Measurements from ENCODE around the gene RASGEF1B. TPM values are rescaled to one million over a fixed set of nuclear protein-coding genes. Genes with fewer than 3 reads are reported as not detected.

The RASGEF1B gene
- total and polyA plus RNA-seq, 12 donors = 1.3 to 8.1 (median 3.4) TPM

GRCh38 chr4:81467672-81467964 lies 4.1 kb downstream of the RASGEF1B start:
- peaks cover 0 to 43% (median 21%) of the 10 kb centered on the region in 9 donors for H3K4me1 ChIP-seq
- no peaks in the 10 kb centered on the region for H3K27me3 ChIP-seq
- H3K27ac ChIP-seq = no peak overlapping the region
- no peaks in the 10 kb centered on the region for H3K36me3 ChIP-seq
- intact Hi-C loops (cut with DNase I) = loop anchor here in 9 of 10 donors (1.0 to 10.0 kb wide), 9 partner anchors 53 to 737 kb away; no protein-coding TSS in a partner anchor
- no peak overlapping the region for H3K4me3 ChIP-seq
- WGBS, 2 donors = 16 to 18% methylated on average over 1 of the region's 1 CpG
- DNase-seq (no peak), ATAC-seq (no peak)
- peak in 1 of 9 donors; percentile 27 for TF ChIP-seq CTCF (IDR thresholded peaks at IDR 0.05)
- no peaks in the 10 kb centered on the region for H3K9me3 ChIP-seq

DNA sequence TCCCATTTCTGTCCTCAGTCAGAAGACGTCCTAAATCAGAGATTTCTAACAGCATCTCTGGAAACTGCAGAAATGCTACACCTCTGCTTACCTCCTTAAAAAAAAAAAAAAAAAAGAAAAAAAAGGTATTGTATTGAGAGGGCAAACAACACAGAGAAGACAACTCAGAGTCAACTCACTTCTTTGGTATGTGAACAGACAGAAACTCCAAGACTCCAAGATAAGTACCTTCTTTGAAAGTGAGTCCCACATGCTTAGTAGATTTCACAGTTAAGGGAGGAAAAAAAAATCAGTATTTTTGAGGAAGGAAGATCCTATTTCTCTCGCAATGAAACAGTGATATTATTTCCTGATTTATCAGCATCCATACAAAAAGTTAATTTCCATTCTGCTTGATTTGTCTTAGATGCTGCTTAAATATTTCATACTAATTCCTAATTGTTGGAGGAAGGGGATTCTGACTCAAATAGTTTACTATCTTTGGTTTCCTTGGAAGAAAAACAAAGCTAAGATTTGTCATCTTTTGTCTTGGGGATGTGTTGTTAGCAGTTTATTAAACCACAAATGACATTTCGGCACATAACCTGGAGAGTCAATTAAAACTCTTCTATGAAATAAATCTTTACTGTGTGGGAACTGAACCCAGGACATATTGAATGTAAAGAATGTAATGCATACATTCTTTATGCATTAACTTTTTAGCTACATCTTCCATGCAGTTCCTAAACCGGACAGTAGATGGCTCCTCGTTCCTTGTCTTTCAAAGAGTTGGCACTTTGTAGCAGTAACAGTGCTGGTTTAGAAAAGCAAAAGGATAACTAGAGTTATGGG lies 4.7 kb downstream of the RASGEF1B start:
- Histone ChIP-seq H3K4me1 (peaks cover 0 to 38% (median 18%) of the 10 kb centered on the region in 9 donors), H3K27ac (no peak overlapping the region), H3K4me3 (no peak overlapping the region), H3K36me3 (no peaks in the 10 kb centered on the region), H3K27me3 (no peaks in the 10 kb centered on the region), H3K9me3 (no peaks in the 10 kb centered on the region)
- ATAC-seq (no peak), DNase-seq (peak in 1 of 2 donors; percentile 77)
- intact Hi-C loops (cut with DNase I) = loop anchor here in 9 of 10 donors (1.0 to 10.0 kb wide), 9 partner anchors 52 to 738 kb away; no protein-coding TSS in a partner anchor
- TF ChIP-seq CTCF (IDR thresholded peaks at IDR 0.05) = peak; percentile 86 to 97 (median 94)
- WGBS, 2 donors = 35 to 38% methylated on average over 5 of the region's 5 CpGs

DNA sequence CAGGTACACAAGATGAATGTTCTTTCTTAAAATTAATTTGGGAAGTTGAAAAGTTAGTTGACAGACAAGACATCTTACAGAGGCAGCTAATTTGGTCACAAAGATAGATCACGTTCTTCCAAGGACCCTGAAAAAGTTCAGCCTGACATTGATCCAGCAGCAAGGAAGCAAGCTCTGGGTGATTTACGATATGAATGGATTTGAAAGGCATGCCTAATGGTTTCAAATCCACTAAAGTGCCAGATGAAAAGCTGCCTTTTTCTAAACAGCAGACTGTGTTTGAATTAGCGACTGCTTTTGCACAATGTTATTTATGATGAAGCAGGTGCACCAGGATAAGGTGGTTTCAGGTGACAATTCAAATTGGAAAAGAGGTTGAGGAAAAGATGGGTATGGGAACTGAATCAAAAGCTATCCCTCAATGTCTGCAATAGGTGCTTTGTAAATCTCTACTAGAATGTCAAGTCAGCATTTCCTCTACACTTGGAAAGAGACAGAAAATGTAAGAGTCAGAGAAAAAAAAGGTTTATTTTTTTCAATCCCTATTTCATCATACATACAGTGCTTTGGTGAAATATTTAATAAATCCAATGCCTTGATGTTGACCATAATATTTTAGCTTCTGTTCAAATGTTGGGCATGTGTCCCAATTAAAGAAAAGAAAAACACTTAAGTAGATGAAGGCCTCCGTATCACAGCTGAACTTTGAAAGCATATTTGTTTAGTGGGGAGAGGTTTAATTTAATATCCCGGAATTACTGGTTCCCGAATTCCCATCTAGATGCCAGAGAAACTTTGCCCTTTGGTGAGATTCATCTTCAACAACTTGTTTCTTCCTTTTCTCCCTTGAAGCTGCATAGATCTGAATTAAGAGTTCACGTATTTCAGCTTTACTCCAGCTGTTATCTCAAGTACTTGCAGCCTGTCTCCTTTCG lies 6.0 kb downstream of the RASGEF1B start:
- DNase-seq = no peak

More for the DNA sequence above, 6.0 kb downstream of the RASGEF1B start:
- no peak overlapping the region for H3K27ac ChIP-seq
- H3K36me3 ChIP-seq = no peaks in the 10 kb centered on the region
- no peak overlapping the region for H3K4me3 ChIP-seq
- no peak for TF ChIP-seq CTCF (IDR thresholded peaks at IDR 0.05)
- no peaks in the 10 kb centered on the region for H3K9me3 ChIP-seq
- no peak for ATAC-seq
- H3K4me1 ChIP-seq = peaks cover 0 to 37% (median 18%) of the 10 kb centered on the region in 9 donors
- intact Hi-C loops (cut with DNase I) = loop anchor here in 6 of 10 donors (2.0 to 10.0 kb wide), 7 partner anchors 51 to 739 kb away; no protein-coding TSS in a partner anchor
- WGBS, 2 donors = 82 to 90% methylated on average over 8 of the region's 8 CpGs
- no peaks in the 10 kb centered on the region for H3K27me3 ChIP-seq
